Activated naive CD8-positive, alpha-beta T cell treated with anti-CD3 and anti-CD28 coated beads, Interleukin-2, amount 10 ng/mL, durations not matched to agents 7 days and 5 days (primary cell): ENCODE data around the gene PACRG. TPM values are rescaled to one million over a fixed set of nuclear protein-coding genes. Genes with fewer than 3 reads are reported as not detected.

Experiments
- ATAC-seq: fragments of 150-1000 bp; cut with Tn5 transposase; one replicate; pipeline ENCODE4 v1.10.0; 2021; ENCODE audit warnings: low read depth, moderate library complexity
- POLR2A ChIA-PET: fragments of 350-600 bp; sonication (Branson Sonifier 250); formaldehyde crosslinking; loops from one replicate; lab custom pipeline; 2021; ENCODE audit warnings: antibody characterized with exemption; lab: Charles Lee
- DNase-seq: peaks from one replicate; pipeline ENCODE4 v3.0.0; 2021
- H3K27ac Mint-ChIP-seq: one replicate; pipeline ENCODE4 v1.8.0; 2022; ENCODE audit warnings: mild to moderate bottlenecking, mixed read lengths
- H3K27me3 Mint-ChIP-seq: one replicate; pipeline ENCODE4 v1.8.0; 2022; ENCODE audit warnings: mild to moderate bottlenecking, moderate library complexity, mixed read lengths
- H3K36me3 Mint-ChIP-seq: one replicate; pipeline ENCODE4 v1.8.0; 2021; ENCODE audit warnings: mild to moderate bottlenecking, mixed read lengths
- H3K4me1 Mint-ChIP-seq: one replicate; pipeline ENCODE4 v1.8.0; 2021; ENCODE audit warnings: mixed read lengths
- H3K4me3 Mint-ChIP-seq: one replicate; pipeline ENCODE4 v1.8.0; 2022; ENCODE audit warnings: mild to moderate bottlenecking, moderate library complexity, mixed read lengths
- H3K9me3 Mint-ChIP-seq: one replicate; pipeline ENCODE4 v1.8.0; 2021; ENCODE audit warnings: mixed read lengths
- total RNA-seq, 2 experiments: library from RNA; stranded (reverse); gene quantifications; one replicate each; pipeline ENCODE4 v1.2.3, GENCODE V29; 2021

Gene PACRG
- total RNA-seq, 2 experiments from 2014 or later: 0.58 TPM; not detected in 1

DNA sequence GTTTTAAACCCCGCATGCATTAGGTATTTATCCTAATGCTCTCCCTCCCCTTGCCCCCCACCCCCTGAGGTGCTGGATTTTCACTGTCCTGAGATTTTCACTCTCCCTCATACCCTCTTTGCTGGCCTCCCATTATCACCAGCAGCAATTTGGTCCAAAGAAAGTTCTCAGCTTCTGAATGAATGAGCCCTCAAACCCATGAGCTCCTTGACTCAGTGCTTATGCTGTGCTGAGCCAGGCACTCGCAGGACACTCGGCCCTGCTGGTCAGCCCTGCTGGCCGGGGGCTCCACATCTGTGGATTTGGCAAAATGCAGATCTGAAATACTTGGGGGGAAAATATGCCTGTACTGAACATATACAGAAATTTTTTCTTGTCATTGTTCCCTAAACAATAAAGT, 533.6 kb downstream of the PACRG start:
- peaks cover 1% of the 10 kb centered on the region for H3K4me1 Mint-ChIP-seq
- no peak for DNase-seq
- H3K4me3 Mint-ChIP-seq: no peak overlapping the region
- no peak overlapping the region for H3K27ac Mint-ChIP-seq
- H3K36me3 Mint-ChIP-seq: no peaks in the 10 kb centered on the region
- H3K27me3 Mint-ChIP-seq: peaks cover 2% of the 10 kb centered on the region
- H3K9me3 Mint-ChIP-seq: no peaks in the 10 kb centered on the region
- ATAC-seq: no peak
- POLR2A ChIA-PET: no interaction called here

DNA sequence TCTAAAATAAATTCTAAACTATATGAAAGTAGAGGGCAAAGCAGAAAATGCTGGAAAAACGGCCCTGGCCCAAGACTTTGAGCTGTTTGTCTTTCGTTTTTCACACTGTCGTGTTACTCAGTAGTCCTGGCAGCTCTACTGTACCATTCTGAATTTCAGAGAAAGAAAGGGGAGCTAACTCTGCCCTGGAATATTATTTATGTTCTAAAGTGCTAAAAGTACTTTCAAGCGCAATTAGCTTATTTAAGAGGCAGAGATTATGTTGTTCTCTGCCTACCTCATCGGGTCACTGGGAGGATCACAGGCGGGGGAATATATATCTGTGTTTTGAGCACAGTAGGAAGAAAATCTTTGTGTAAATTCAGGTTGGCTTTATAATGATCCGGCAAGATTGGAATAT, 534.3 kb downstream of the PACRG start:
- H3K9me3 Mint-ChIP-seq: no peaks in the 10 kb centered on the region
- no peaks in the 10 kb centered on the region for H3K36me3 Mint-ChIP-seq
- POLR2A ChIA-PET: no interaction called here
- peaks cover 2% of the 10 kb centered on the region for H3K27me3 Mint-ChIP-seq
- DNase-seq: no peak
- H3K4me1 Mint-ChIP-seq: peaks cover 1% of the 10 kb centered on the region
- ATAC-seq: no peak
- no peak overlapping the region for H3K27ac Mint-ChIP-seq
- H3K4me3 Mint-ChIP-seq: no peak overlapping the region

- Mint-ChIP-seq H3K4me1 (peaks cover 1% of the 10 kb centered on the region), H3K27me3 (peaks cover 2% of the 10 kb centered on the region), H3K4me3 (no peak overlapping the region), H3K36me3 (no peaks in the 10 kb centered on the region), H3K9me3 (no peaks in the 10 kb centered on the region), H3K27ac (no peak overlapping the region)
- ATAC-seq (no peak), DNase-seq (no peak)
- POLR2A ChIA-PET: no interaction called here
Observed at GRCh38 chr6:163263196-163263595, 535.4 kb downstream of the PACRG start.

DNA sequence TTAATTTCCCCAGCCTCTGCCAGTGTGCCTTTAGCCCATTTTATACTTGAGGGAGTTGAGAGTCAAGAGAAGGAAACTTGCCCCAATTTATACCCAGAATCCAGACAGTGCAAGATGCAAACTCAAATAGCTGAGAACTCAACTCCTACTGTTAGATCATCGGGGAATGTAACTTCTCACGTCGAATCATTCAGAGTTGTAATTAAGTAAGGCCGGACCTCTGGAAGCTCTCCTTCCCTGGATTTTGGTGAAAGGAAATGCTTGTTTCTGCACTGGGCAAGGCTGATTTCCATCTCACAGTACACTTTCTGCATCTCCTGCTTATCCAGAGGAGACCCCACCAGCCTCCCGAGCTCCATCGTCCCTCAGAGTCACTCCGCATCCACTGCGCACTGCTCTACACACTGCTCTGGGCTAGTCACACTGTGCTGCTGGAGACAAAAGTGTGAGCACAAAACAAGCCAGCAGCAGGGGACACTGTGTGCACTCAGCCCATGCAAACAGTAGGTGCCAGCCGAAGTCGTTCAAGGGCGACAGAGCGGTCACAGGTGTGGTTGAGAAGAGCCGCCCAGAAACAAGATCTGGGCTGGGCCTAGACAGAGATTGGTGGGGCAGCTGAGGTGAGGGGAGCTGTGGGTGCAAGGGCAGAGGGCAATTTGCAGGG, 536.4 kb downstream of the PACRG start:
- Mint-ChIP-seq H3K9me3 (no peaks in the 10 kb centered on the region), H3K4me3 (no peak overlapping the region), H3K27ac (no peak overlapping the region), H3K36me3 (no peaks in the 10 kb centered on the region), H3K4me1 (no peaks in the 10 kb centered on the region), H3K27me3 (no peaks in the 10 kb centered on the region)
- DNase-seq (no peak), ATAC-seq (no peak)
- POLR2A ChIA-PET: no interaction called here

- no peaks in the 10 kb centered on the region for H3K4me1 Mint-ChIP-seq
- POLR2A ChIA-PET: no interaction called here
- peaks cover 2% of the 10 kb centered on the region for H3K27me3 Mint-ChIP-seq
- ATAC-seq (no peak), DNase-seq (no peak)
- H3K9me3 Mint-ChIP-seq: no peaks in the 10 kb centered on the region
- H3K36me3 Mint-ChIP-seq: no peaks in the 10 kb centered on the region
- H3K4me3 Mint-ChIP-seq: no peak overlapping the region
- H3K27ac Mint-ChIP-seq: no peak overlapping the region
Observed at GRCh38 chr6:163264662-163265035, 536.9 kb downstream of the PACRG start.

DNA sequence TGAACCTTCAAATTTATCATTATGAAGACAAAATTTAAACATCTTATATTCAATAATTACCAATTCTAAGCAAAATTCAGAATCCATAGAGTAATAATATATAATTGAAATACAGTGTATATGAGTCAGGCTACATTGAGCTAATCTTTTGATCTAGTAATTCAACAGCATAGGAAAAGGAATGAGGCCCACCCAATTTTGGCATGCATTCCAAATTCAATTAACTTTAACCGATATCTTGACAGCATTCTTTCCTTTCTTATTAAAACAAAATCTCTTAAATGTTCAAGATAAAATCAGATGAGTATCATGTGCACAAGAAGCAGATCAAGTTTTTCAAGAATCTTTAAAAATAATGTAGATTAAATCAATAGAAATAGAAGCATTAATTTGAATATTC, 553.9 kb downstream of the PACRG start:
- no peaks in the 10 kb centered on the region for H3K9me3 Mint-ChIP-seq
- DNase-seq (no peak), ATAC-seq (no peak)
- peaks cover 6% of the 10 kb centered on the region for H3K27me3 Mint-ChIP-seq
- H3K36me3 Mint-ChIP-seq: no peaks in the 10 kb centered on the region
- H3K27ac Mint-ChIP-seq: no peak overlapping the region
- POLR2A ChIA-PET: no interaction called here
- peaks cover 2% of the 10 kb centered on the region for H3K4me1 Mint-ChIP-seq
- no peak overlapping the region for H3K4me3 Mint-ChIP-seq

DNA sequence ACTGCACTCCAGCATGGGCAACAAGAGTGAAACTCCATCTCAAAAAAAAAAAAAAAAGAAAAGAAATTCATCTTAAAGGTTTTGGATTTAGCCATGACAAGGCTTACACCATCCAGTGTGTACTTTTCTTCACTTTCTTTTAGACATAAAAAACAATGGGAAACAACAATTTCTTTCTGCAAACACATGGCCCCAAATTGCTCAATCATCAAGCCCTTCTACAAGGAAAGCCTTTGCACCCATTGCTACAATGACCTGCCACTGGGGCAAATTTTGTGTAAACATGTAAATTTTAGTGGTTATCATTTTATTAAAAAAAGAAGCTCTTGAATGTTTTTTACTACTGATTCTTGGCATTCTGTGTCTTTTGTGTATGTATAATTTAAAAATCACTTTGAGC, 554.9 kb downstream of the PACRG start:
- POLR2A ChIA-PET: no interaction called here
- ATAC-seq: no peak
- DNase-seq: no peak
- peaks cover 2% of the 10 kb centered on the region for H3K4me1 Mint-ChIP-seq
- no peaks in the 10 kb centered on the region for H3K9me3 Mint-ChIP-seq
- H3K4me3 Mint-ChIP-seq: no peak overlapping the region
- no peak overlapping the region for H3K27ac Mint-ChIP-seq
- H3K27me3 Mint-ChIP-seq: peaks cover 6% of the 10 kb centered on the region
- no peaks in the 10 kb centered on the region for H3K36me3 Mint-ChIP-seq

DNA sequence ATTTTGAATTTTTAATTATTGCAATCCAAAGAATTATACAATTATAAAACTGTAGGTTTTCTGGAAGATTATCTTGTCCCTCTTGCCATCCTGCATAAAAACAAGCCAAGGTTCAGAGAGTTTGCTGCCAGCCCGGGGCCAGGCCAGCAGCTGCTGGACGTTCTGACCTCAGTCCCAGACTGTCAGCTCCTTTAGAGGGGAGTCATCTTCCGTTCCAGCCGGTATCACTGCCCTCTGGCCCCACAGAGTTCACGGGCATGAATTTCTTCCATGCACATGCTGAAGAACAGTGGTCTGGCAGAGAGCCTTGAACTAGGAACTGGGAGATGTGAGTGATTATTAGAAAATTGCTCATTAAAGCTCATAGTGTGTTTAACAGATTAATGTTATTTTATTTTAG, 556.4 kb downstream of the PACRG start:
- no peak overlapping the region for H3K27ac Mint-ChIP-seq
- H3K4me3 Mint-ChIP-seq: no peak overlapping the region
- POLR2A ChIA-PET: interaction anchor here (0.7 kb wide), 1 partner anchor 91 kb away, joined by 3 read pairs; no protein-coding TSS in a partner anchor
- H3K9me3 Mint-ChIP-seq: no peaks in the 10 kb centered on the region
- H3K4me1 Mint-ChIP-seq: peaks cover 2% of the 10 kb centered on the region
- peaks cover 5% of the 10 kb centered on the region for H3K27me3 Mint-ChIP-seq
- no peak for DNase-seq
- H3K36me3 Mint-ChIP-seq: no peaks in the 10 kb centered on the region
- no peak for ATAC-seq

GRCh38 chr6:163285691-163286090, 557.9 kb downstream of the PACRG start:
- POLR2A ChIA-PET: no interaction called here
- no peaks in the 10 kb centered on the region for H3K9me3 Mint-ChIP-seq
- H3K4me1 Mint-ChIP-seq: peaks cover under 1% of the 10 kb centered on the region
- ATAC-seq: no peak
- H3K4me3 Mint-ChIP-seq: no peak overlapping the region
- H3K27ac Mint-ChIP-seq: no peak overlapping the region
- H3K27me3 Mint-ChIP-seq: peaks cover 2% of the 10 kb centered on the region
- DNase-seq: no peak
- H3K36me3 Mint-ChIP-seq: no peaks in the 10 kb centered on the region

DNA sequence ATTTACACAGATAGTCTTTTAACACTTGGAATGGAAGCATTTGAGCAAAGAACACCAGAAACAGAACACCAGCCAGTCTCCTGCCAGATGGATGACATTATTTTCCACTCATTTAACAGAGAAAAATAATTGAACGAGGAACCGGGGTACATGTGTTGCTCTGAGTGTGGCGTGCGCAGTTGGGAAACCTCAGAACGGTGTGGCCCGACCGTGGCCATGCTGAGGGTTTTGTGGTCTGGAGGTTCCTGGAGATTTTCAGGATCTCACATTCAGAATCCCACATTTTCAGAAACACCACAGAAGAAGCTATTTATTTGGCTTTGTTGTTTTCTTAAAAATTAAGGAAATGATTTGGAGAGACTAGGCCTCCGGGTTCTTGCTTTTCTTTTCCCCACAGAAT, 559.9 kb downstream of the PACRG start:
- H3K4me1 Mint-ChIP-seq: no peaks in the 10 kb centered on the region
- no peak overlapping the region for H3K4me3 Mint-ChIP-seq
- POLR2A ChIA-PET: no interaction called here
- no peaks in the 10 kb centered on the region for H3K9me3 Mint-ChIP-seq
- no peaks in the 10 kb centered on the region for H3K36me3 Mint-ChIP-seq
- H3K27me3 Mint-ChIP-seq: peaks cover 2% of the 10 kb centered on the region
- no peak for DNase-seq
- no peak for ATAC-seq
- H3K27ac Mint-ChIP-seq: no peak overlapping the region

- ATAC-seq: no peak
- no peak for DNase-seq
- Mint-ChIP-seq H3K27ac (no peak overlapping the region), H3K4me1 (no peaks in the 10 kb centered on the region), H3K27me3 (peaks cover 2% of the 10 kb centered on the region), H3K36me3 (no peaks in the 10 kb centered on the region), H3K9me3 (no peaks in the 10 kb centered on the region), H3K4me3 (no peak overlapping the region)
- POLR2A ChIA-PET: no interaction called here
Observed at GRCh38 chr6:163288066-163288465, 560.3 kb downstream of the PACRG start.

DNA sequence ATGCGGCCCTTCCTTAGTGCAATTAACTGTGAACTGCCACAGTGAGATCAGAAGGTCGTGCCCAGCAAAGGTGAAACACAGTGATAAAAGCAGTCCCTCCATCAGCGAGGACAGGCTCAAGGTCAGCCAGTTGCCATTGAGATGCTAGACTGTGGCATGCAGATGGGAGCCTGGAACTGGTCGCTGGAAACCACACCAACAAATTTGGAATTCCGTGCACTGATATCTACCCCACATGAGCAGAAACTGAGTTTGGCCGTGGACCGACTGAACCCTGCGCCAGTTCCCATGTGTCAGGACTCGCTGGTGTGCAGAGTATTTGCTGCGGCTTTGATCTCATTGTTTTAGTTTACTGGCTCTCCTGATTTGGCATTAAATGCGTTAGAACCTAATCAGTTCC, 561.1 kb downstream of the PACRG start:
- ATAC-seq: no peak
- Mint-ChIP-seq H3K9me3 (no peaks in the 10 kb centered on the region), H3K27me3 (peaks cover 2% of the 10 kb centered on the region)

DNA sequence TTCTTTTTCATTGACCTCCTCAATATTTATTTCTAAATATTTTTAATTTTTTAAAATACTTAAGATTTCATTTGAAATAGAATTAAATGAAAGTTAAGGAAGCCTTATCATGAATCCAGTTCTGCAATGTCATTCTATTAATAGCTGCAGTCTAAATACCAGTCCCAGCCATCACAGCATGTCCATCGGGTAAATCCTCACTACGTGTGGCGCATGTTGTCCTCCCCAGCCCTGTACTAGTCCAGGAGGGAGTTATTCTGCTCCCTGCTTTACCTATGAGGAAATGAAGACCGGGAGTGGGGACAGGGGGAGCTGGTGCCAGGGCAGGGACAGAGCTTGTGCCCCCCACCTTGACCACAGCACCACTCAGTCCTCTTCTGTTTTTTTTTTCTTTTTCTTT, 561.7 kb downstream of the PACRG start:
- H3K9me3 Mint-ChIP-seq: no peaks in the 10 kb centered on the region
- ATAC-seq (no peak), DNase-seq (no peak)
- POLR2A ChIA-PET: no interaction called here
- H3K27me3 Mint-ChIP-seq: peaks cover 4% of the 10 kb centered on the region
- H3K36me3 Mint-ChIP-seq: no peaks in the 10 kb centered on the region
- no peak overlapping the region for H3K4me3 Mint-ChIP-seq
- no peak overlapping the region for H3K27ac Mint-ChIP-seq
- H3K4me1 Mint-ChIP-seq: no peaks in the 10 kb centered on the region

More for the DNA sequence above, 561.1 kb downstream of the PACRG start:
- Mint-ChIP-seq H3K4me3 (no peak overlapping the region), H3K4me1 (no peaks in the 10 kb centered on the region), H3K27ac (no peak overlapping the region), H3K36me3 (no peaks in the 10 kb centered on the region)
- POLR2A ChIA-PET: no interaction called here
- no peak for DNase-seq

GRCh38 chr6:163290545-163291274, 562.9 kb downstream of the PACRG start:
- ATAC-seq (no peak), DNase-seq (no peak)
- no peaks in the 10 kb centered on the region for H3K4me1 Mint-ChIP-seq
- no peaks in the 10 kb centered on the region for H3K9me3 Mint-ChIP-seq
- POLR2A ChIA-PET: no interaction called here
- H3K36me3 Mint-ChIP-seq: no peaks in the 10 kb centered on the region
- H3K4me3 Mint-ChIP-seq: no peak overlapping the region
- H3K27me3 Mint-ChIP-seq: peaks cover 4% of the 10 kb centered on the region
- no peak overlapping the region for H3K27ac Mint-ChIP-seq
